SK-N-SH treated with all-trans-retinoic acid at 6 μM for 48 hours (cell line): ENCODE measurements around the gene INMT.

Experiments
- ARNTL ChIP-seq: fragments of 450-650 bp; formaldehyde crosslinking; IDR thresholded peaks from 2 replicates; pipeline ENCODE4 v1.5.0; 2020; ENCODE audit warnings: low read depth, mild to moderate bottlenecking, moderate library complexity, borderline replicate concordance
- CREB5 ChIP-seq: fragments of 250-450 bp; sonication (Bioruptor Pico); IDR thresholded peaks from 2 replicates; pipeline ENCODE4 v1.5.1; 2020; ENCODE audit warnings: low read depth, mild to moderate bottlenecking, moderate library complexity
- GLIS3 ChIP-seq: fragments of 250-450 bp; sonication (Bioruptor Pico); IDR thresholded peaks from 2 replicates; pipeline ENCODE4 v1.5.0; 2020; ENCODE audit warnings: mild to moderate bottlenecking, moderate library complexity
- PATZ1 ChIP-seq: fragments of 250-450 bp; sonication (Bioruptor Pico); IDR thresholded peaks from 2 replicates; pipeline ENCODE4 v1.8.0; 2020; ENCODE audit warnings: mild to moderate bottlenecking, moderate library complexity, borderline replicate concordance
- PPARA ChIP-seq: fragments of 250-450 bp; sonication (Bioruptor Pico); IDR thresholded peaks from 2 replicates; pipeline ENCODE4 v1.5.0; 2020; ENCODE audit warnings: mild to moderate bottlenecking, borderline replicate concordance
- TOX ChIP-seq: fragments of 250-450 bp; sonication (Bioruptor Pico); IDR thresholded peaks from 2 replicates; pipeline ENCODE4 v1.8.0; 2021; ENCODE audit warnings: mild to moderate bottlenecking, moderate library complexity, borderline replicate concordance
- ZC3H10 ChIP-seq: fragments of 250-450 bp; sonication (Bioruptor Pico); IDR thresholded peaks from 2 replicates; pipeline ENCODE4 v1.5.1; 2021; ENCODE audit warnings: mild to moderate bottlenecking, moderate library complexity
- ZFP3 ChIP-seq: fragments of 250-450 bp; sonication (Bioruptor Pico); IDR thresholded peaks from 2 replicates; pipeline ENCODE4 v1.5.0; 2020; ENCODE audit warnings: mild to moderate bottlenecking, moderate library complexity
- ZNF70 ChIP-seq: fragments of 450-650 bp; formaldehyde crosslinking; IDR thresholded peaks from 2 replicates; pipeline ENCODE4 v1.5.0; 2020; ENCODE audit warnings: mild to moderate bottlenecking, moderate library complexity
- TF ChIP-seq, protein P1 (sequence below): fragments of 250-450 bp; sonication (Bioruptor Pico); IDR thresholded peaks from 2 replicates; pipeline ENCODE4 v1.8.0; 2021; ENCODE audit warnings: low read depth, mild to moderate bottlenecking, moderate library complexity, borderline replicate concordance

- TF ChIP-seq GLIS3 (no peak), ZFP3 (no peak), TOX (no peak), ZC3H10 (CRISPR knock-in tag) (no peak), ARNTL (CRISPR knock-in tag) (no peak), PATZ1 (CRISPR knock-in tag) (no peak), PPARA (no peak), CREB5 (no peak), ZNF70 (CRISPR knock-in tag) (no peak)
- TF ChIP-seq, protein P1, sequence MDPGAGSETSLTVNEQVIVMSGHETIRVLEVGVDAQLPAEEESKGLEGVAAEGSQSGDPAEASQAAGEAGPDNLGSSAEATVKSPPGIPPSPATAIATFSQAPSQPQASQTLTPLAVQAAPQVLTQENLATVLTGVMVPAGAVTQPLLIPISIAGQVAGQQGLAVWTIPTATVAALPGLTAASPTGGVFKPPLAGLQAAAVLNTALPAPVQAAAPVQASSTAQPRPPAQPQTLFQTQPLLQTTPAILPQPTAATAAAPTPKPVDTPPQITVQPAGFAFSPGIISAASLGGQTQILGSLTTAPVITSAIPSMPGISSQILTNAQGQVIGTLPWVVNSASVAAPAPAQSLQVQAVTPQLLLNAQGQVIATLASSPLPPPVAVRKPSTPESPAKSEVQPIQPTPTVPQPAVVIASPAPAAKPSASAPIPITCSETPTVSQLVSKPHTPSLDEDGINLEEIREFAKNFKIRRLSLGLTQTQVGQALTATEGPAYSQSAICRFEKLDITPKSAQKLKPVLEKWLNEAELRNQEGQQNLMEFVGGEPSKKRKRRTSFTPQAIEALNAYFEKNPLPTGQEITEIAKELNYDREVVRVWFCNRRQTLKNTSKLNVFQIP (CRISPR knock-in tag) = no peak
Measured at GRCh38 chr7:30740417-30741181, 11.3 kb upstream of the INMT start.
